RWPE2 (cell line): Measurements from ENCODE around the gene LIMS2.

Source experiments
- ATAC-seq: fragments of 200-7000 bp; cut with Tn5 transposase; 3 replicates; pipeline ENCODE4 v1.9.1; 2021; ENCODE audit warnings: low read depth
- DNase-seq: peaks from one replicate; pipeline ENCODE4 v3.0.0-alpha.2; 2020; ENCODE audit warnings: low spot score
- H3K27ac ChIP-seq: fragments of 450-650 bp; 2 replicates; pipeline ENCODE4 v1.5.1; 2017; ENCODE audit warnings: mild to moderate bottlenecking; ENCODE audit not compliant: poor library complexity, severe bottlenecking
- H3K27me3 ChIP-seq: fragments of 250-450 bp; sonication (Bioruptor Pico); 2 replicates; pipeline ENCODE4 v1.5.1; 2021; ENCODE audit warnings: mild to moderate bottlenecking, moderate library complexity; ENCODE audit not compliant: insufficient read depth, poor library complexity, severe bottlenecking
- H3K36me3 ChIP-seq: fragments of 250-450 bp; sonication (Bioruptor Pico); 2 replicates; pipeline ENCODE4 v1.5.1; 2020; ENCODE audit warnings: low read depth, mild to moderate bottlenecking, moderate library complexity
- H3K4me1 ChIP-seq: fragments of 250-450 bp; sonication (Bioruptor Pico); 2 replicates; pipeline ENCODE4 v1.5.1; 2021; ENCODE audit warnings: mild to moderate bottlenecking, moderate library complexity; ENCODE audit not compliant: insufficient read depth, poor library complexity, severe bottlenecking
- H3K4me3 ChIP-seq: fragments of 250-450 bp; sonication (Bioruptor Pico); 2 replicates; pipeline ENCODE4 v1.5.1; 2021; ENCODE audit warnings: mild to moderate bottlenecking, moderate library complexity; ENCODE audit not compliant: severe bottlenecking
- H3K9me3 ChIP-seq: fragments of 250-450 bp; sonication (Bioruptor Pico); 2 replicates; pipeline ENCODE4 v1.5.1; 2021; ENCODE audit warnings: mild to moderate bottlenecking, moderate library complexity; ENCODE audit not compliant: severe bottlenecking
- CTCF ChIP-seq: fragments of 450-650 bp; IDR thresholded peaks from one replicate; pipeline ENCODE4 v1.5.1; 2017; ENCODE audit warnings: mild to moderate bottlenecking, moderate library complexity; ENCODE audit not compliant: poor library complexity, severe bottlenecking

The LIMS2 gene

GRCh38 chr2:127624320-127624755 is 51.0 kb downstream of the LIMS2 start:
- Histone ChIP-seq H3K4me1 (peaks cover 6% of the 10 kb centered on the region), H3K9me3 (no peaks in the 10 kb centered on the region), H3K27me3 (no peaks in the 10 kb centered on the region), H3K36me3 (no peaks in the 10 kb centered on the region), H3K4me3 (no peak overlapping the region), H3K27ac (no peak overlapping the region)
- TF ChIP-seq CTCF, result no peak
- ATAC-seq (no peak), DNase-seq (peak; percentile 39)

GRCh38 chr2:127623388-127624319 is 51.7 kb downstream of the LIMS2 start:
- H3K4me1 ChIP-seq, result peaks cover 6% of the 10 kb centered on the region
- ATAC-seq, result peak; percentile 73
- no peaks in the 10 kb centered on the region for H3K9me3 ChIP-seq
- no peak for TF ChIP-seq CTCF
- no peak overlapping the region for H3K4me3 ChIP-seq
- H3K27ac ChIP-seq, result no peak overlapping the region
- no peaks in the 10 kb centered on the region for H3K36me3 ChIP-seq
- H3K27me3 ChIP-seq, result no peaks in the 10 kb centered on the region
- DNase-seq, result peak; percentile 71

DNA sequence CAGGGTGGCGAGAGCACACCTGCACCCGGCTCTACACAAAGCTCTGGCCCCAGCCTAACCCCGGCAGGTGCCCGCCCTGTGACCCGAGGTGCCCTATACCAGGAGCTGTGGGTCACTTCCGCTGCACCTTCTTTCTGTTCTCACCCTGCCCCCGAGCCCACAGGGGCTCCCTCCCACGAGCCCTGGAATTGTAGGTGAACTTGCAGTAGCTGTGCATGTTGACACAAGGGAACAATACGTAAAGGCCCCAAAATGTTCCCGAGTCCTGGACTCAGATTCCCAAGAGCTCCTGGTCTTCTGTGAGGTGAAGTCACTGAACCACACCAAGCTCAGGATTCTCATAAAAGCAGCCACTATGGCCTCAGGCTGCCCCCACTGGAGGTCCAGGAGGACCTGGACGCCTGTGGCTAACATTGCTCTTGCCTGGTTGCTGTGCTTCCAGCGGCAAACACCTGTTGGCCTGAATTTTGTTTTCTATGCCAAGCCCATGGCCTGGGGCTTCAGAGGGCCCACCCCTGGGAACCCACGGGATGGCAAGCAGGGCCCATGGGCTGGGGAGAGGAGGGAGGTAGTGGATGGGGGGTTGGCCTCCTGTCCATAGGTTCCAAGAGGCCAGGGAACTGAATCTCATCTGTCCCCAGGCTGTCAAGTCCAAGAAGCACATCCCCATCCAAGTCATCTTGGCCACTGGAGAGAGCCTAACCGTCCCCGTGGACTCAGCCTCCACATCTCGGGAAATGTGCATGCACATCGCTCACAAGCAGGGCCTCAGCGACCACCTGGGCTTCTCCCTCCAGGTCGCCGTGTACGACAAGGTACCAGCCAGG is 52.6 kb downstream of the LIMS2 start:
- DNase-seq (no peak), ATAC-seq (no peak)
- peaks cover 6% of the 10 kb centered on the region for H3K4me1 ChIP-seq
- no peaks in the 10 kb centered on the region for H3K9me3 ChIP-seq
- TF ChIP-seq CTCF, result no peak
- H3K36me3 ChIP-seq, result no peaks in the 10 kb centered on the region
- no peak overlapping the region for H3K27ac ChIP-seq
- H3K4me3 ChIP-seq, result no peak overlapping the region
- no peaks in the 10 kb centered on the region for H3K27me3 ChIP-seq

GRCh38 chr2:127621981-127622431 is 53.3 kb downstream of the LIMS2 start:
- H3K36me3 ChIP-seq, result no peaks in the 10 kb centered on the region
- H3K4me1 ChIP-seq, result peaks cover 6% of the 10 kb centered on the region
- TF ChIP-seq CTCF, result no peak
- H3K4me3 ChIP-seq, result no peak overlapping the region
- DNase-seq (peak; percentile 51), ATAC-seq (no peak)
- H3K9me3 ChIP-seq, result no peaks in the 10 kb centered on the region
- H3K27me3 ChIP-seq, result no peaks in the 10 kb centered on the region
- no peak overlapping the region for H3K27ac ChIP-seq
